ENCODE data around the gene TNIP2. TPM values are rescaled to one million over a fixed set of nuclear protein-coding genes. Genes with fewer than 3 reads are reported as not detected.

Gene TNIP2
- total and polyA plus RNA-seq, 2 of the 13 experiments (the other 11 are each of a cell fraction or from before 2014, with no cell fraction given) = 25.6 to 38.0 TPM

- TF ChIP-seq THAP8 (CRISPR knock-in tag; IDR thresholded peaks at IDR 0.05; ENCODE audit: borderline replicate concordance) (no peak), DPF2 (CRISPR knock-in tag; IDR thresholded peaks at IDR 0.05; ENCODE audit: borderline replicate concordance, low read depth) (no peak), NFYB (CRISPR knock-in tag; IDR thresholded peaks at IDR 0.05) (no peak), KAT8 (CRISPR knock-in tag; IDR thresholded peaks at IDR 0.05) (0 out of 2 replicates have a peak, but pooled peaks have one; percentile 15), XRCC5 (optimal IDR thresholded peaks at IDR 0.05; ENCODE audit: low read length) (peak; percentile 55), PRPF4 (IDR thresholded peaks at IDR 0.05; ENCODE audit: low read depth, low read length, poor library complexity, severe bottlenecking) (no peak), ZNF468 (CRISPR knock-in tag; IDR thresholded peaks at IDR 0.05) (peak; percentile 64; the same call in 1 of the 2 replicates), FOXC1 (CRISPR knock-in tag; IDR thresholded peaks at IDR 0.05; ENCODE audit: borderline replicate concordance) (no peak), ZNF761 (CRISPR knock-in tag; conservative IDR thresholded peaks at IDR 0.05) (no peak), NR2F2 (IDR thresholded peaks at IDR 0.05; ENCODE audit: borderline replicate concordance, low read depth) (no peak), ZSCAN21 (CRISPR knock-in tag; IDR thresholded peaks at IDR 0.05; ENCODE audit: borderline replicate concordance) (peak; percentile 54; the same call in 1 of the 2 replicates), TRAFD1 (CRISPR knock-in tag; IDR thresholded peaks at IDR 0.05; ENCODE audit: borderline replicate concordance) (no peak), NFRKB (IDR thresholded peaks at IDR 0.05) (no peak), SKIL (CRISPR knock-in tag; IDR thresholded peaks at IDR 0.05; ENCODE audit: borderline replicate concordance) (no peak), BCL6 (CRISPR knock-in tag; IDR thresholded peaks at IDR 0.05) (no peak), CEBPZ (IDR thresholded peaks at IDR 0.05; ENCODE audit: low read length) (no peak), SAP130 (CRISPR knock-in tag; IDR thresholded peaks at IDR 0.05; ENCODE audit: low read depth) (peak; percentile 56), PHF21A (CRISPR knock-in tag; IDR thresholded peaks at IDR 0.05) (no peak), SOX13 (IDR thresholded peaks at IDR 0.05) (no peak), SOX13 (CRISPR knock-in tag; conservative IDR thresholded peaks at IDR 0.05 in 1 of 2, IDR thresholded peaks at IDR 0.05 in 1 of 2) (no peak; a peak in 1 of 4 replicates)
Measured at GRCh38 chr4:2787230-2788100, 31.3 kb upstream of the TNIP2 start (continued).
